HepG2 (cell line): ENCODE results near the gene PLCXD1. TPM values are rescaled to one million over a fixed set of nuclear protein-coding genes. Genes with fewer than 3 reads are reported as not detected.

Experiments
- ATAC-seq: fragments of 200-7000 bp; cut with Tn5 transposase; 3 replicates; pipeline ENCODE4 v1.9.1; 2020; ENCODE audit warnings: mild to moderate bottlenecking, moderate library complexity
- BruUV-seq: library from RNA; stranded (reverse); fragments of 400-500 nt; replicated peaks from 2 replicates; lab custom pipeline; 2021; lab: Mats Ljungman, UMichigan
- CTCF ChIA-PET: fragments of 300-600 bp; formaldehyde crosslinking; extraction: SDS; loops from one replicate; lab custom pipeline; 2021; ENCODE audit warnings: low total read pairs, inconsistent platforms, low intra/inter-chr PET ratio; lab: Yijun Ruan, JAX
- POLR2A ChIA-PET: fragments of 350-600 bp; sonication (Branson Sonifier 250); formaldehyde crosslinking; loops from one replicate; lab custom pipeline; 2020; ENCODE audit warnings: antibody characterized with exemption, inconsistent platforms; lab: Yijun Ruan, JAX
- DNase-seq: peaks from one replicate; pipeline ENCODE4 v3.0.0-alpha.2; 2015; ENCODE audit warnings: low spot score
- FAIRE-seq: peaks from 3 replicates; lab custom pipeline; 2011; peaks lifted over from hg19 to GRCh38; lab: Jason Lieb, UNC
- H2AFZ ChIP-seq: one replicate; pipeline ENCODE4 v1.6.1; 2011; ENCODE audit warnings: low read length, inconsistent platforms
- H3K27ac ChIP-seq: fragments of 300-600 bp; 3 replicates; pipeline ENCODE4 v1.8.0; 2011; ENCODE audit warnings: mixed run types, mild to moderate bottlenecking, mixed read lengths, low read length, inconsistent platforms; ENCODE audit not compliant: insufficient read depth; ENCODE audit errors: extremely low read length
- H3K27me3 ChIP-seq, 2 experiments: fragments of 200-600 bp in 1 of 2; 2 replicates in 1 of 2; 3 replicates in 1 of 2; pipeline versions ENCODE4 v1.6.0 to v1.8.0; 2011; ENCODE audit warnings: low read length in 2 of 2, mild to moderate bottlenecking in 2 of 2, moderate library complexity in 2 of 2, inconsistent platforms in 1 of 2; ENCODE audit not compliant: insufficient read depth in 2 of 2, control insufficient read depth in 1 of 2
- H3K36me3 ChIP-seq, 2 experiments: fragments of 200-600 bp in 1 of 2; replicated peaks in 1 of 2; 2 replicates in 1 of 2; 3 replicates in 1 of 2; pipeline versions ENCODE4 v1.5.1 to v1.8.0; 2011; ENCODE audit warnings: low read length in 2 of 2, inconsistent platforms in 1 of 2; ENCODE audit not compliant: insufficient read depth in 2 of 2, control insufficient read depth in 1 of 2
- H3K4me1 ChIP-seq: 2 replicates; pipeline ENCODE4 v1.5.1; 2012; ENCODE audit warnings: low read length, inconsistent platforms; ENCODE audit not compliant: insufficient read depth
- H3K4me2 ChIP-seq: 2 replicates; pipeline ENCODE4 v1.6.0; 2011; ENCODE audit warnings: low read depth, low read length, inconsistent platforms
- H3K4me3 ChIP-seq, 3 experiments: fragments of 200-600 bp in 1 of 3; sonication (generic), shearing (Covaris generic) in 1 of 3; replicated peaks in 1 of 3; 2 replicates each; pipeline ENCODE4 v1.5.1; 2011 to 2016; ENCODE audit warnings: low read length in 3 of 3, inconsistent platforms in 2 of 3, low read depth in 2 of 3, mild to moderate bottlenecking in 2 of 3, control low read depth in 1 of 3, mixed read lengths in 1 of 3; ENCODE audit not compliant: insufficient read depth in 1 of 3
- H3K79me2 ChIP-seq: one replicate; pipeline ENCODE4 v1.6.1; 2011; ENCODE audit warnings: low read length, inconsistent platforms; ENCODE audit not compliant: insufficient read depth
- H3K9ac ChIP-seq: 2 replicates; pipeline ENCODE4 v1.6.0; 2011; ENCODE audit warnings: mild to moderate bottlenecking, low read depth, low read length, inconsistent platforms; ENCODE audit not compliant: insufficient read depth
- H3K9me3 ChIP-seq: 2 replicates; pipeline ENCODE4 v1.5.1; 2012; ENCODE audit warnings: mild to moderate bottlenecking, low read length
- H4K20me1 ChIP-seq: 2 replicates; pipeline ENCODE4 v1.6.0; 2011; ENCODE audit warnings: inconsistent platforms, mild to moderate bottlenecking, low read length, moderate library complexity; ENCODE audit not compliant: insufficient read depth
- ARHGAP35 ChIP-seq: sonication (generic); formaldehyde crosslinking; IDR thresholded peaks from 2 replicates; pipeline ENCODE4 v1.9.0; 2022; ENCODE audit warnings: mild to moderate bottlenecking, inconsistent platforms, moderate library complexity, missing genetic modification reagents, borderline replicate concordance
- ATF4 ChIP-seq, 2 experiments: fragments of 450-650 bp in 1 of 2; sonication (generic) in 1 of 2; formaldehyde crosslinking; IDR thresholded peaks; 2 replicates each; pipeline versions ENCODE4 v1.5.0 to v1.8.0; 2020 to 2022; ENCODE audit warnings: mild to moderate bottlenecking in 1 of 2, missing genetic modification reagents in 1 of 2
- GATA4 ChIP-seq: sonication (generic); IDR thresholded peaks from 2 replicates; pipeline ENCODE4 v1.6.1; 2016; ENCODE audit warnings: antibody characterized with exemption, low read depth, borderline replicate concordance
- JDP2 ChIP-seq: sonication (generic); formaldehyde crosslinking; IDR thresholded peaks from 2 replicates; pipeline ENCODE4 v1.8.1; 2022; ENCODE audit warnings: missing genetic modification reagents, borderline replicate concordance
- NCOA2 ChIP-seq: sonication (generic); formaldehyde crosslinking; IDR thresholded peaks from 2 replicates; pipeline ENCODE4 v1.8.0; 2022; ENCODE audit warnings: inconsistent platforms
- NCOR1 ChIP-seq: fragments of 200-600 bp; sonication (generic); IDR thresholded peaks from 2 replicates; pipeline ENCODE4 v1.7.0; 2017; ENCODE audit warnings: antibody characterized with exemption, low read length, borderline replicate concordance
- SKI ChIP-seq: fragments of 450-650 bp; IDR thresholded peaks from one replicate; pipeline ENCODE4 v1.6.1; 2018; ENCODE audit warnings: mild to moderate bottlenecking; ENCODE audit not compliant: partially characterized antibody
- TMF1 ChIP-seq: sonication (generic); formaldehyde crosslinking; IDR thresholded peaks from 2 replicates; pipeline ENCODE4 v1.8.1; 2022; ENCODE audit warnings: low read depth, missing genetic modification reagents
- ZBTB49 ChIP-seq: sonication (generic); formaldehyde crosslinking; IDR thresholded peaks from 2 replicates; pipeline ENCODE4 v1.4.0; 2020; ENCODE audit warnings: missing genetic modification reagents, borderline replicate concordance
- ZMYM2 ChIP-seq: sonication (generic); formaldehyde crosslinking; IDR thresholded peaks from 2 replicates; pipeline ENCODE4 v1.8.0; 2022; ENCODE audit warnings: mild to moderate bottlenecking, missing genetic modification reagents
- ZNF207 ChIP-seq: fragments of 450-650 bp; IDR thresholded peaks from 2 replicates; pipeline ENCODE4 v1.6.1; 2016; ENCODE audit warnings: antibody characterized with exemption, borderline replicate concordance
- ZNF235 ChIP-seq: sonication (generic); formaldehyde crosslinking; IDR thresholded peaks from 2 replicates; pipeline ENCODE4 v1.8.1; 2023; ENCODE audit warnings: mild to moderate bottlenecking, missing genetic modification reagents, borderline replicate concordance
- ZNF282 ChIP-seq: fragments of 450-650 bp; IDR thresholded peaks from 2 replicates; pipeline ENCODE4 v1.6.1; 2018; ENCODE audit not compliant: partially characterized antibody
- whole genome bisulfite sequencing: methylation state at CpG from one replicate; pipeline ENCODE4 v1.1.6; 2017; ENCODE audit warnings: low lambda C conversion rate; 5-methylcytosine and 5-hydroxymethylcytosine counted together
- in situ Hi-C: cut with HindIII; loops from 2 replicates; pipeline ENCODE4 v1.10.0; 2017; ENCODE audit warnings: low pct_unique_long_range_greater_than_20kb; ENCODE audit not compliant: extremely low pct_ligation_motif_present
- intact Hi-C: fragments of 100-400 bp; cut with micrococcal nuclease; formaldehyde crosslinking; loops from one replicate; pipeline ENCODE4 v1.10.0; 2022; ENCODE audit not compliant: unreplicated experiment
- polyA plus RNA-seq, 8 experiments: library from polyadenylated mRNA; depleted of rRNA in 3 of 8; stranded (reverse) in 7 of 8; unstranded in 1 of 8; fragments of >200 nt; fragmentation: Illumina TruSeq in 4 of 8; extraction: Trizol in 4 of 8; gene quantifications; 2 replicates each; pipeline versions ENCODE4 v1.2.1 to v1.2.3, GENCODE V29; 2011 to 2016; ENCODE audit warnings: low read depth in 4 of 8, missing spikeins in 1 of 8, mixed read lengths in 1 of 8; ENCODE audit not compliant: insufficient read depth in 1 of 8
- total RNA-seq, 5 experiments: library from RNA; depleted of rRNA; stranded (reverse); fragments of >200 nt; fragmentation: Illumina TruSeq; extraction: Trizol; gene quantifications; 2 replicates each; pipeline ENCODE4 v1.2.3, GENCODE V29; 2016; ENCODE audit warnings: low read depth in 1 of 5

PLCXD1 gene
- total and polyA plus RNA-seq, 2 of the 13 experiments (the other 11 are each of a cell fraction or from before 2014, with no cell fraction given) = 87.7 to 153 TPM

- Histone ChIP-seq H4K20me1 (peaks cover 6% of the 10 kb centered on the region; the same call in 1 of the 2 replicates), H3K27me3 (no peaks in the 10 kb centered on the region), H2AFZ (no peak overlapping the region), H3K4me2 (0 out of 2 replicates have a peak overlapping the region, but pooled peaks have one; percentile 18), H3K4me3 (peak overlapping the region in 2 of 3 experiments; percentile 43 to 61; a peak in 4 of 6 replicates), H3K27ac (peak overlapping the region; percentile 40), H3K79me2 (peaks cover 9% of the 10 kb centered on the region), H3K36me3 (peaks cover 8 to 35% of the 10 kb centered on the region in 2 experiments; a peak in 4 of 5 replicates), H3K9me3 (no peaks in the 10 kb centered on the region), H3K9ac (no peak overlapping the region), H3K4me1 (peaks cover 13% of the 10 kb centered on the region)
- POLR2A ChIA-PET = no interaction called here
- FAIRE-seq = no peak
- 71% methylated on average over 23 of the region's 28 CpGs for WGBS
- BruUV-seq = no TSS peak
- TF ChIP-seq NCOR1 (0 out of 2 replicates have a peak, but pooled peaks have one; percentile 43), SKI (no peak)
- intact Hi-C loops (loop anchor here (5.0 kb wide), 1 partner anchor 40 kb away; no protein-coding TSS in a partner anchor), in situ Hi-C loops (loop anchor here (5.0 kb wide), 1 partner anchor 40 kb away; no protein-coding TSS in a partner anchor)
- CTCF ChIA-PET = no interaction called here
- ATAC-seq = no peak
- no peak for DNase-seq
Observed at GRCh38 chrX:317424-318067, 36.4 kb downstream of the PLCXD1 start.

- Histone ChIP-seq H3K4me3 (peak overlapping the region; percentile 71 to 81 (median 80)), H3K4me2 (peak overlapping the region; percentile 75), H3K4me1 (peaks cover 20% of the 10 kb centered on the region), H4K20me1 (peaks cover 6% of the 10 kb centered on the region; the same call in 1 of the 2 replicates), H3K9me3 (no peaks in the 10 kb centered on the region), H3K36me3 (peaks cover 5 to 29% of the 10 kb centered on the region in 2 experiments; a peak in 4 of 5 replicates), H3K27ac (peak overlapping the region; percentile 91), H2AFZ (no peak overlapping the region), H3K9ac (peak overlapping the region; percentile 85), H3K27me3 (no peaks in the 10 kb centered on the region), H3K79me2 (peaks cover 9% of the 10 kb centered on the region)
- ChIA-PET CTCF (no interaction called here), POLR2A (no interaction called here)
- intact Hi-C loops (loop anchor here (5.0 kb wide), 1 partner anchor 41 kb away; no protein-coding TSS in a partner anchor), in situ Hi-C loops (loop anchor here (5.0 kb wide), 1 partner anchor 41 kb away; no protein-coding TSS in a partner anchor)
- peak; percentile 98 for DNase-seq
- no peak for FAIRE-seq
- no TSS peak for BruUV-seq
- peak; percentile 73 for ATAC-seq
- 3% methylated on average over 23 of the region's 61 CpGs for WGBS
- TF ChIP-seq ZNF207 = no peak
- TF ChIP-seq ARHGAP35 (CRISPR knock-in tag) = no peak
- TF ChIP-seq JDP2 (CRISPR knock-in tag) = no peak
- TF ChIP-seq ZBTB49 (CRISPR knock-in tag) = no peak
- no peak for TF ChIP-seq ZMYM2 (CRISPR knock-in tag)
- no peak for TF ChIP-seq ATF4 (CRISPR knock-in tag; IDR thresholded peaks at IDR 0.05)
- TF ChIP-seq ZNF235 (CRISPR knock-in tag) = no peak
- no peak for TF ChIP-seq ZNF282
- no peak for TF ChIP-seq NCOA2 (CRISPR knock-in tag)
- TF ChIP-seq GATA4 = no peak
- no peak for TF ChIP-seq TMF1 (CRISPR knock-in tag)
Observed at GRCh38 chrX:318068-318738, 37.0 kb downstream of the PLCXD1 start.
